GM23338 (cell line): ENCODE data around the gene DNAI2. TPM values are rescaled to one million over a fixed set of nuclear protein-coding genes. Genes with fewer than 3 reads are reported as not detected.

Experiments used
- ATAC-seq: fragments of 200-7000 bp; cut with Tn5 transposase; 3 replicates; pipeline ENCODE4 v1.9.1; 2020
- DNase-seq: peaks from one replicate; pipeline ENCODE4 v3.0.0-alpha.2; 2015; ENCODE audit warnings: low spot score
- H2AFZ ChIP-seq: fragments of 200-600 bp; sonication (generic); 2 replicates; pipeline ENCODE4 v1.8.0; 2016; ENCODE audit warnings: antibody characterized with exemption, mild to moderate bottlenecking, moderate library complexity
- H3F3A ChIP-seq: fragments of 200-600 bp; sonication (generic); replicated peaks from 2 replicates; pipeline ENCODE4 v1.8.0; 2017; ENCODE audit warnings: antibody characterized with exemption, mixed run types, low read depth
- H3K27ac ChIP-seq: fragments of 200-600 bp; sonication (generic); 2 replicates; pipeline ENCODE4 v1.6.1; 2016; ENCODE audit warnings: low read depth
- H3K27me3 ChIP-seq: fragments of 200-600 bp; sonication (generic); 2 replicates; pipeline ENCODE4 v1.8.0; 2016; ENCODE audit warnings: mild to moderate bottlenecking, mixed run types, moderate library complexity; ENCODE audit not compliant: insufficient read depth
- H3K36me3 ChIP-seq: fragments of 200-600 bp; sonication (generic); 2 replicates; pipeline ENCODE4 v1.8.0; 2016; ENCODE audit warnings: mild to moderate bottlenecking; ENCODE audit not compliant: insufficient read depth
- H3K4me1 ChIP-seq: fragments of 200-600 bp; sonication (generic); 2 replicates; pipeline ENCODE4 v1.8.0; 2016; ENCODE audit warnings: mild to moderate bottlenecking, moderate library complexity; ENCODE audit not compliant: insufficient read depth
- H3K4me2 ChIP-seq: fragments of 200-600 bp; sonication (generic); 2 replicates; pipeline ENCODE4 v1.7.1; 2017; ENCODE audit warnings: mixed run types
- H3K4me3 ChIP-seq: fragments of 200-600 bp; sonication (generic); 2 replicates; pipeline ENCODE4 v1.6.1; 2016; ENCODE audit warnings: mixed run types
- H3K79me2 ChIP-seq: fragments of 200-600 bp; sonication (generic); replicated peaks from 2 replicates; pipeline ENCODE4 v1.8.0; 2017; ENCODE audit warnings: mild to moderate bottlenecking; ENCODE audit not compliant: insufficient read depth
- H3K9me2 ChIP-seq: fragments of 200-600 bp; sonication (generic); 2 replicates; pipeline ENCODE4 v1.8.0; 2017; ENCODE audit not compliant: insufficient read depth
- H4K20me1 ChIP-seq: fragments of 200-600 bp; sonication (generic); replicated peaks from 2 replicates; pipeline ENCODE4 v1.8.0; 2017; ENCODE audit warnings: mild to moderate bottlenecking; ENCODE audit not compliant: insufficient read depth
- H3K27ac Mint-ChIP-seq: 2 replicates; pipeline ENCODE4 v1.8.0; 2020; ENCODE audit warnings: inconsistent platforms, mild to moderate bottlenecking, moderate library complexity, mixed read lengths
- H3K27me3 Mint-ChIP-seq: 3 replicates; pipeline ENCODE4 v1.8.0; 2022; ENCODE audit warnings: low read depth, mild to moderate bottlenecking, moderate library complexity, mixed read lengths, inconsistent platforms; ENCODE audit not compliant: insufficient read depth, poor library complexity
- H3K36me3 Mint-ChIP-seq: 3 replicates; pipeline ENCODE4 v1.8.0; 2021; ENCODE audit warnings: low read depth, mild to moderate bottlenecking, inconsistent platforms, moderate library complexity, mixed read lengths
- H3K4me1 Mint-ChIP-seq: 3 replicates; pipeline ENCODE4 v1.8.0; 2020; ENCODE audit warnings: mild to moderate bottlenecking, inconsistent platforms, mixed read lengths
- H3K4me3 Mint-ChIP-seq: 3 replicates; pipeline ENCODE4 v1.8.0; 2021; ENCODE audit warnings: moderate library complexity, mild to moderate bottlenecking, inconsistent platforms, mixed read lengths
- H3K9me3 Mint-ChIP-seq: 3 replicates; pipeline ENCODE4 v1.8.0; 2020; ENCODE audit warnings: moderate library complexity, mild to moderate bottlenecking, inconsistent platforms, mixed read lengths
- CREB1 ChIP-seq: fragments of 250-450 bp; sonication (Bioruptor Pico); IDR thresholded peaks from 2 replicates; pipeline ENCODE4 v1.5.0; 2020; ENCODE audit warnings: low read depth, mild to moderate bottlenecking, moderate library complexity
- CTCF ChIP-seq, 2 experiments: fragments of 200-600 bp in 1 of 2; sonication (generic) in 1 of 2; conservative IDR thresholded peaks; 2 replicates each; pipeline versions ENCODE4 v1.5.1 to v1.6.1; 2016 to 2017; ENCODE audit warnings: antibody characterized with exemption in 2 of 2, low read depth in 2 of 2, mild to moderate bottlenecking in 2 of 2, moderate library complexity in 1 of 2
- EZH2phosphoT487 ChIP-seq: fragments of 200-600 bp; sonication (generic); IDR thresholded peaks from one replicate; pipeline ENCODE4 v1.8.1; 2018; ENCODE audit warnings: antibody characterized with exemption; ENCODE audit not compliant: unreplicated experiment
- POLR2AphosphoS5 ChIP-seq: IDR thresholded peaks from 2 replicates; pipeline ENCODE4 v1.6.1; 2016; ENCODE audit warnings: antibody characterized with exemption, low read depth
- ZNF462 ChIP-seq: fragments of 250-450 bp; sonication (Bioruptor Pico); IDR thresholded peaks from 2 replicates; pipeline ENCODE4 v1.5.0; 2020; ENCODE audit warnings: mild to moderate bottlenecking, moderate library complexity
- polyA plus RNA-seq: library from polyadenylated mRNA; unstranded; fragments of >200 nt; fragmentation: Nextera tagmentation; extraction: Ambion mirVana; gene quantifications from 2 replicates; pipeline ENCODE4 v1.2.1, GENCODE V29; 2016
- total RNA-seq: library from RNA; depleted of rRNA; stranded (reverse); fragments of >200 nt; shearing (Covaris generic); gene quantifications from 2 replicates; pipeline ENCODE4 v1.2.3, GENCODE V29; 2014

DNAI2 gene
- total and polyA plus RNA-seq, 2 experiments from 2014 or later: 0.21 TPM; not detected in 1

GRCh38 chr17:74359916-74360315 is 85.9 kb downstream of the DNAI2 start:
- Mint-ChIP-seq H3K36me3 (peaks cover 6% of the 10 kb centered on the region; the same call in 2 of the 3 replicates), H3K27ac (no peak overlapping the region), H3K4me3 (no peak overlapping the region), H3K4me1 (peaks cover 35% of the 10 kb centered on the region), H3K9me3 (no peaks in the 10 kb centered on the region), H3K27me3 (peaks cover 31% of the 10 kb centered on the region)
- Histone ChIP-seq H3K9me2 (no peaks in the 10 kb centered on the region), H3K36me3 (no peaks in the 10 kb centered on the region), H3K79me2 (no peaks in the 10 kb centered on the region), H4K20me1 (no peaks in the 10 kb centered on the region; the same call in 1 of the 2 replicates), H3K4me1 (peaks cover 14% of the 10 kb centered on the region), H3K4me3 (no peak overlapping the region), H2AFZ (no peak overlapping the region), H3K27ac (no peak overlapping the region), H3F3A (no peaks in the 10 kb centered on the region), H3K4me2 (no peak overlapping the region), H3K27me3 (peaks cover 34% of the 10 kb centered on the region)
- TF ChIP-seq POLR2AphosphoS5 (no peak), ZNF462 (CRISPR knock-in tag) (no peak), EZH2phosphoT487 (no peak), CREB1 (CRISPR knock-in tag) (no peak)
- DNase-seq: no peak
- ATAC-seq: no peak

GRCh38 chr17:74360899-74361229 is 86.8 kb downstream of the DNAI2 start:
- no peaks in the 10 kb centered on the region for H3K9me2 ChIP-seq
- Mint-ChIP-seq H3K27ac (no peak overlapping the region; the same call in 1 of the 2 replicates), H3K36me3 (peaks cover 6% of the 10 kb centered on the region; the same call in 2 of the 3 replicates), H3K4me1 (peaks cover 35% of the 10 kb centered on the region), H3K27me3 (peaks cover 23% of the 10 kb centered on the region), H3K4me3 (peak overlapping the region; percentile 72), H3K9me3 (no peaks in the 10 kb centered on the region)
- no peaks in the 10 kb centered on the region for H3F3A ChIP-seq
- H3K4me2 ChIP-seq: peak overlapping the region; percentile 78
- ATAC-seq (no peak), DNase-seq (peak; percentile 19)
- peaks cover 24% of the 10 kb centered on the region for H3K27me3 ChIP-seq
- H4K20me1 ChIP-seq: no peaks in the 10 kb centered on the region; the same call in 1 of the 2 replicates
- H3K36me3 ChIP-seq: no peaks in the 10 kb centered on the region
- H3K4me1 ChIP-seq: peaks cover 14% of the 10 kb centered on the region
- peak overlapping the region; percentile 51; the same call in 1 of the 2 replicates for H3K4me3 ChIP-seq
- no peaks in the 10 kb centered on the region for H3K79me2 ChIP-seq
- TF ChIP-seq POLR2AphosphoS5: no peak
- peak in 1 of 2 experiments; percentile 23; a peak in 2 of 4 replicates for TF ChIP-seq CTCF (conservative IDR thresholded peaks at IDR 0.05; ENCODE audit: low read depth in 2 of 2)
- H3K27ac ChIP-seq: no peak overlapping the region
- peak overlapping the region; percentile 87; the same call in 1 of the 2 replicates for H2AFZ ChIP-seq
